H9 (cell line): ENCODE measurements around the gene RBM22. TPM values are rescaled to one million over a fixed set of nuclear protein-coding genes. Genes with fewer than 3 reads are reported as not detected.

Experiments
- DNase-seq: peaks from one replicate; pipeline ENCODE4 v3.0.0-alpha.2; 2017
- H2AFZ ChIP-seq: one replicate; pipeline ENCODE4 v1.6.1; 2013; ENCODE audit warnings: mild to moderate bottlenecking, low read length, control low read depth, moderate library complexity
- H2AK5ac ChIP-seq: 2 replicates; pipeline ENCODE4 v1.6.1; 2013; ENCODE audit warnings: low read length, control low read depth, mixed read lengths; ENCODE audit not compliant: insufficient read length
- H2BK120ac ChIP-seq: one replicate; pipeline ENCODE4 v1.6.1; 2013; ENCODE audit warnings: low read depth, mild to moderate bottlenecking, low read length, control low read depth, inconsistent platforms; ENCODE audit not compliant: poor library complexity, severe bottlenecking
- H2BK12ac ChIP-seq: 2 replicates; pipeline ENCODE4 v1.6.1; 2013; ENCODE audit warnings: low read length, control low read depth, mixed read lengths, low read depth; ENCODE audit not compliant: insufficient read length
- H2BK15ac ChIP-seq: 2 replicates; pipeline ENCODE4 v1.6.1; 2013; ENCODE audit warnings: low read depth, low read length, control low read depth
- H2BK20ac ChIP-seq: one replicate; pipeline ENCODE4 v1.6.1; 2013; ENCODE audit warnings: low read depth, mild to moderate bottlenecking, low read length, control low read depth, inconsistent platforms; ENCODE audit not compliant: poor library complexity, severe bottlenecking
- H2BK5ac ChIP-seq: 2 replicates; pipeline ENCODE4 v1.6.1; 2013; ENCODE audit warnings: low read length, control low read depth, mixed read lengths; ENCODE audit not compliant: insufficient read length
- H3K14ac ChIP-seq: 2 replicates; pipeline ENCODE4 v1.6.1; 2013; ENCODE audit warnings: low read length, control low read depth; ENCODE audit not compliant: insufficient read depth
- H3K18ac ChIP-seq: 2 replicates; pipeline ENCODE4 v1.6.1; 2013; ENCODE audit warnings: low read depth, mild to moderate bottlenecking, mixed read lengths, low read length, control low read depth; ENCODE audit not compliant: insufficient read length
- H3K23ac ChIP-seq: 2 replicates; pipeline ENCODE4 v1.6.1; 2013; ENCODE audit warnings: low read length, control low read depth, mixed read lengths, low read depth; ENCODE audit not compliant: insufficient read length
- H3K23me2 ChIP-seq: 2 replicates; pipeline ENCODE4 v1.6.1; 2013; ENCODE audit warnings: low read depth, mild to moderate bottlenecking, mixed read lengths, low read length, control low read depth; ENCODE audit not compliant: insufficient read length, poor library complexity, severe bottlenecking
- H3K27ac ChIP-seq: 2 replicates; pipeline ENCODE4 v1.5.1; 2013; ENCODE audit warnings: low read length, control low read depth, mixed read lengths, low read depth; ENCODE audit not compliant: insufficient read length
- H3K27me3 ChIP-seq: 2 replicates; pipeline ENCODE4 v1.6.1; 2013; ENCODE audit warnings: low read length, control low read depth, inconsistent platforms; ENCODE audit not compliant: insufficient read depth
- H3K4ac ChIP-seq: 2 replicates; pipeline ENCODE4 v1.6.1; 2013; ENCODE audit warnings: low read depth, mild to moderate bottlenecking, control low read depth, inconsistent platforms, low read length, moderate library complexity
- H3K4me1 ChIP-seq: 2 replicates; pipeline ENCODE4 v1.6.1; 2013; ENCODE audit warnings: low read length, control low read depth, inconsistent platforms; ENCODE audit not compliant: insufficient read depth
- H3K4me2 ChIP-seq: 2 replicates; pipeline ENCODE4 v1.6.1; 2013; ENCODE audit warnings: low read length, control low read depth, mixed read lengths; ENCODE audit not compliant: insufficient read length, insufficient read depth
- H3K56ac ChIP-seq: 2 replicates; pipeline ENCODE4 v1.6.1; 2013; ENCODE audit warnings: low read depth, mild to moderate bottlenecking, mixed read lengths, low read length, control low read depth; ENCODE audit not compliant: insufficient read length
- H3K79me1 ChIP-seq: 2 replicates; pipeline ENCODE4 v1.6.1; 2013; ENCODE audit warnings: low read depth, mild to moderate bottlenecking, moderate library complexity, low read length, control low read depth, inconsistent platforms; ENCODE audit not compliant: insufficient read depth, poor library complexity, severe bottlenecking
- H3K79me2 ChIP-seq: 2 replicates; pipeline ENCODE4 v1.6.1; 2013; ENCODE audit warnings: low read length, control low read depth, inconsistent platforms; ENCODE audit not compliant: insufficient read depth
- H3K9ac ChIP-seq: 2 replicates; pipeline ENCODE4 v1.6.1; 2013; ENCODE audit warnings: low read length, control low read depth, mixed read lengths; ENCODE audit not compliant: insufficient read length; ENCODE audit errors: extremely low read depth
- H3K9me3 ChIP-seq: one replicate; pipeline ENCODE4 v1.6.1; 2013; ENCODE audit warnings: low read depth, low read length, inconsistent platforms; ENCODE audit not compliant: control insufficient read depth
- H3T11ph ChIP-seq: one replicate; pipeline ENCODE4 v1.6.1; 2013; ENCODE audit warnings: mild to moderate bottlenecking, low read length, control low read depth, inconsistent platforms
- H4K20me1 ChIP-seq: one replicate; pipeline ENCODE4 v1.6.1; 2013; ENCODE audit not compliant: control insufficient read depth, insufficient read length, insufficient read depth
- H4K5ac ChIP-seq: 2 replicates; pipeline ENCODE4 v1.6.1; 2013; ENCODE audit warnings: low read depth, mild to moderate bottlenecking, mixed read lengths, low read length, control low read depth; ENCODE audit not compliant: insufficient read length
- H4K8ac ChIP-seq: replicated peaks from 2 replicates; pipeline ENCODE4 v1.6.1; 2013; ENCODE audit warnings: low read length, control low read depth, mixed read lengths, low read depth; ENCODE audit not compliant: insufficient read length
- H4K91ac ChIP-seq: 2 replicates; pipeline ENCODE4 v1.6.1; 2013; ENCODE audit warnings: low read depth, mild to moderate bottlenecking, moderate library complexity, mixed read lengths, low read length, control low read depth; ENCODE audit not compliant: insufficient read length
- H3K27ac Mint-ChIP-seq, 3 experiments: 2 replicates in 2 of 3; 3 replicates in 1 of 3; pipeline ENCODE4 v1.8.0; 2020 to 2021; ENCODE audit warnings: mixed read lengths in 3 of 3, mild to moderate bottlenecking in 1 of 3, moderate library complexity in 1 of 3
- H3K27me3 Mint-ChIP-seq: 2 replicates; pipeline ENCODE4 v1.8.0; 2021; ENCODE audit warnings: low read depth, mild to moderate bottlenecking, moderate library complexity, mixed read lengths
- H3K36me3 Mint-ChIP-seq, 3 experiments: 2 replicates in 2 of 3; 3 replicates in 1 of 3; pipeline ENCODE4 v1.8.0; 2020 to 2021; ENCODE audit warnings: low read depth in 3 of 3, mixed read lengths in 3 of 3; ENCODE audit not compliant: insufficient read depth in 1 of 3
- H3K4me1 Mint-ChIP-seq, 2 experiments: 2 replicates each; pipeline ENCODE4 v1.8.0; 2020; ENCODE audit warnings: mixed read lengths in 2 of 2
- H3K4me3 Mint-ChIP-seq, 2 experiments: 2 replicates in 1 of 2; 3 replicates in 1 of 2; pipeline ENCODE4 v1.8.0; 2020 to 2021; ENCODE audit warnings: mild to moderate bottlenecking in 2 of 2, mixed read lengths in 2 of 2, moderate library complexity in 1 of 2
- H3K9me3 Mint-ChIP-seq, 2 experiments: 2 replicates in 1 of 2; 3 replicates in 1 of 2; pipeline ENCODE4 v1.8.0; 2020; ENCODE audit warnings: mild to moderate bottlenecking in 2 of 2, mixed read lengths in 2 of 2, moderate library complexity in 1 of 2
- CTCF ChIP-seq: fragments of 200-600 bp; sonication (generic); conservative IDR thresholded peaks from 3 replicates; pipeline ENCODE4 v1.8.0; 2021; ENCODE audit warnings: antibody characterized with exemption, mild to moderate bottlenecking
- WGBS: extraction: QIAGEN DNeasy Blood & Tissue Kit; methylation state at CpG from one replicate; pipeline ENCODE4 v1.1.7; 2013; ENCODE audit warnings: missing lambda C conversion rate, low lambda C conversion rate, mixed read lengths; ENCODE audit not compliant: insufficient read length; ENCODE audit errors: extremely low coverage; 5-methylcytosine and 5-hydroxymethylcytosine counted together
- total RNA-seq: library from RNA; stranded (reverse); gene quantifications from 2 replicates; pipeline ENCODE4 v1.2.1, GENCODE V29; 2021

Gene RBM22
- total RNA-seq, 1 experiment from 2014 or later: 47.0 TPM

DNA sequence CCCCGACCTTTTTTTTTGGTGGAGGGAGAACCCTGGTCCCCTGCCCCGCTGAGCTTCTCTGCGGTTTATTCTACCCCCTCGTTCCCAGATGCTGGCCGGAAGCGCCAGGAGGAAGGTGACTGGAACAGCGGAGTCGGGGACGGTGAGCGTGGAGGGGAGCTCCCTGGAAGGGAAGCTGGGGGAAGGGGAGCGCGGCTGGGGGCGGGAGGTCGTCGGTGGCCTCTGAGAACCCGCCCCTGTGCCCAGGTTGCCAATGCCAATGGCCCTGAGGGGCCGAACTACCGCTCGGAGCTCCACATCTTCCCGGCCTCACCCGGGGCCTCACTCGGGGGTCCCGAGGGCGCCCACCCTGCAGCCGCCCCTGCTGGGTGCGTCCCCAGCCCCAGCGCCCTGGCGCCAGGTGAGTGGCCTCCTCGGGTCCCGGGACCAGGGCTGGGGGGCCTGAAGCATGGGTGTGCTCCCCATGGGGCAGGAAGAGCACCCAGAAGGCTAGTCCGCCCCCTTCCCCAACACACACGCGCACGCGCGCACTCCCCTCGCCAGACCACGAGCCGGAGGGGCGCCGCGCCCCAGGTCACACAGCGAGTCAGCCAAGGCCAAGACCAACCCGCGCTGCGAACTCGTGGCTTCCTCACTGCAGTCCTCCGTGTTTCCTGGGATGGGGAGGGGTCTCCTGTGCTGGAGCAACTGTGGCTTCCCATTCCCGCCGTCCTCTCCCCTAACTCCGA, 29.2 kb downstream of the RBM22 start:
- no peak overlapping the region for H3T11ph ChIP-seq
- H3K27ac Mint-ChIP-seq: peak overlapping the region in 2 of 3 experiments; percentile 94; a peak in 4 of 7 replicates

More for the DNA sequence above, 29.2 kb downstream of the RBM22 start:
- H3K9me3 ChIP-seq: no peaks in the 10 kb centered on the region
- peak overlapping the region; percentile 5 for H2AFZ ChIP-seq
- peaks cover 29 to 30% of the 10 kb centered on the region in 2 experiments for H3K4me1 Mint-ChIP-seq
- no peak overlapping the region for H3K23ac ChIP-seq
- no peaks in the 10 kb centered on the region for H3K27me3 ChIP-seq
- H3K4me3 Mint-ChIP-seq: peak overlapping the region; percentile 87 to 91
- H3K23me2 ChIP-seq: peaks cover 7% of the 10 kb centered on the region
- H3K4me1 ChIP-seq: peaks cover 3% of the 10 kb centered on the region; the same call in 1 of the 2 replicates
- H3K36me3 Mint-ChIP-seq: peaks cover 5 to 9% (median 8%) of the 10 kb centered on the region in 3 experiments; a peak in 6 of 7 replicates
- no peak overlapping the region for H3K56ac ChIP-seq
- peak overlapping the region; percentile 93 for H3K18ac ChIP-seq
- no peak overlapping the region for H2BK5ac ChIP-seq
- H4K8ac ChIP-seq: no peak overlapping the region
- WGBS: no CpG with 5 or more reads among the region's 51 CpGs
- H4K20me1 ChIP-seq: no peaks in the 10 kb centered on the region
- H4K5ac ChIP-seq: no peak overlapping the region
- H3K4me2 ChIP-seq: peak overlapping the region; percentile 74
- H3K14ac ChIP-seq: peak overlapping the region; percentile 89; the same call in 1 of the 2 replicates
- no peaks in the 10 kb centered on the region for H3K27me3 Mint-ChIP-seq
- no peak for DNase-seq
- no peak for TF ChIP-seq CTCF
- no peak overlapping the region for H2AK5ac ChIP-seq
- H2BK20ac ChIP-seq: no peak overlapping the region
- no peaks in the 10 kb centered on the region for H3K79me1 ChIP-seq
- H2BK120ac ChIP-seq: no peak overlapping the region
- H3K4ac ChIP-seq: no peak overlapping the region
- no peaks in the 10 kb centered on the region; a peak in 1 of 5 replicates for H3K9me3 Mint-ChIP-seq
- H3K79me2 ChIP-seq: no peaks in the 10 kb centered on the region
- no peak overlapping the region for H3K27ac ChIP-seq
- no peak overlapping the region for H4K91ac ChIP-seq
- peak overlapping the region; percentile 73 for H3K9ac ChIP-seq
- no peak overlapping the region for H2BK12ac ChIP-seq
- no peak overlapping the region for H2BK15ac ChIP-seq
